SW 1271 (cell line): ENCODE data around the gene TRANK1.
"Not testable (repeated sequence)": the region's sequence is repeated elsewhere in the genome, so short reads cannot be mapped to it uniquely, and the experiment has no call there.

Experiments
- DNase-seq, 2 experiments: peaks; one replicate each; lab custom pipeline; 2025; lab: John Stamatoyannopoulos, UW

TRANK1 gene

GRCh38 chr3:36919439-36920160 is 25.3 kb downstream of the TRANK1 start:
- DNase-seq, result no peak

GRCh38 chr3:36918050-36918449 is 26.8 kb downstream of the TRANK1 start:
- no peak for DNase-seq

GRCh38 chr3:36911990-36912804 is 32.7 kb downstream of the TRANK1 start:
- DNase-seq, result peak in 1 of 2 experiments; percentile 21

GRCh38 chr3:36909666-36910065 is 35.2 kb downstream of the TRANK1 start:
- no peak for DNase-seq

DNA sequence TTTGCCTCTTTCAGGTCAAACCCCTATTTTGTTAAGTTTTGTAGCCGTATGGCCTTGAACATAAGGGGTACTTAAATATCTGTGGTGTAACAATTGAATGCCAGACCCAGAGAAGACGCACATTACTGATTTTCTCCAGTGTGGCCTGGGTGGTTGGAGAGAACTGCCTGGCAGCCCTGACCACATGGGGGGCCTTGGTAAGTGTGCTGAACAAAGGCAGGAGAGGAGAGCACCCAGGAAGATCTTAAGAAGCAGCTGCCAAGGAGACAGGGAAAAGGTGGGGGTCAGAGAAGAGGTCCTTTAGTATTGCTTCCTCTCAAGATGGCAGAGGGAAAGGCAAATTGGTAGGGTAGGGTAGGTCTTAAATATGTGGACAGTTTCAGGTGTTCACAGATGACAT is 35.7 kb downstream of the TRANK1 start:
- no peak for DNase-seq

DNA sequence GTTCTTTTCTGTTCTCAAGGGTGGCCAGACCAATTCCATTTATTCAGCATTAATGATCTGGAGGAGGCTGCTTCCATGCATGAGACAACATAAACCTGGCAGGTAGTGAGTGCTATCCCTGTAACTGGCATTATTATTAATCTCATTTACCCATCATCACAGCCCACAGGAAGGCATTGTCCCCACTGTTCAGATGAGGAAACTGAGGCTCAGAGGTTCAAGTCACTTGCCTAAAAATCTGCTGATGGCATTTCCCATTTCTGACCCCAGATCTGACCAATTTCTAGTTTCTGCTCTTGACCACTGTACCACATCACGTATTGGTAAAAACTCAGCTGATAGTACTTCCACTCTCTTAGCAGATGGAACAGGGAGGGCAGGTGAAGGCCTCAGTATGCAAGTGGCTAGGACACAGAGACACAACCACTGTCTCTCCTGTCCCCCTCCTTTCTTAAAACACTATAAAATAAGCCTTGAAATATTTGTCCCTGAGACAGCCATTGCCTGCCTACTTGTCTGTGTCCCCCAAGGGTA is 36.1 kb downstream of the TRANK1 start:
- no peak for DNase-seq

DNA sequence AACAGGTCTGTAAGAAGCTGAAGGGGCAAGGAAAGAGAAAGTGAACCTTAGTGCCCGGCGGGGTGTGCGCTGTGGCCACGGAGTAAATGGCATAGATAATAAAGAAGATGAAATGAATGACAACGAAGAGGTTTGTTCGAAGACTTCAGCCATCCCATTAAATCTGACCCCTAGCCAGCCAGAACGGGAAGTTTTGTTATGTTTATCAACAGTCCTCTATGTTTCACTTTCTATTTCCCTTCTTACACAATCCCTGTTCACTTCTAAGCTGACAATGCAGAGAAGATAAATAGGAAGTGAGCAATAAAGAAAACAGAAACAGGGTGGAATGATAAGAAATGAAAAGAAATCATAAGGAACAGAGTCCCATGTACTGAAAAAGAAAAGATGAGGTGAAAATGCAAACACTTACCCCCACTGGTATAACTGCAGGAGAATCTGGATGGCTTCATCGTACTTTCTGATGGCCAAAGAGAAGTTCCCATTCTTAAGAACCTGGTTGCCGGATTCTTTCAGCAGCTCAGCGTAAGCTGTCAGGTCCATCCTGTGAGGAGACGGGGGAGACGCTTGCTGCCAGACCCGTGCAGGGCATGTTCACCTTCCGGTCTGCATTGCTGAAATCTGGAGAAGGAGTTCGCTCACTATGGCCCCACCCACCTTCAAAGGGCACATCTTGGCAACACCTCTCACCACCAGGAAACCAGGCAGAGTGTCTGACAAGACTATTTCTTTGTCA is 36.8 kb downstream of the TRANK1 start:
- peak; percentile 78 to 82 for DNase-seq

DNA sequence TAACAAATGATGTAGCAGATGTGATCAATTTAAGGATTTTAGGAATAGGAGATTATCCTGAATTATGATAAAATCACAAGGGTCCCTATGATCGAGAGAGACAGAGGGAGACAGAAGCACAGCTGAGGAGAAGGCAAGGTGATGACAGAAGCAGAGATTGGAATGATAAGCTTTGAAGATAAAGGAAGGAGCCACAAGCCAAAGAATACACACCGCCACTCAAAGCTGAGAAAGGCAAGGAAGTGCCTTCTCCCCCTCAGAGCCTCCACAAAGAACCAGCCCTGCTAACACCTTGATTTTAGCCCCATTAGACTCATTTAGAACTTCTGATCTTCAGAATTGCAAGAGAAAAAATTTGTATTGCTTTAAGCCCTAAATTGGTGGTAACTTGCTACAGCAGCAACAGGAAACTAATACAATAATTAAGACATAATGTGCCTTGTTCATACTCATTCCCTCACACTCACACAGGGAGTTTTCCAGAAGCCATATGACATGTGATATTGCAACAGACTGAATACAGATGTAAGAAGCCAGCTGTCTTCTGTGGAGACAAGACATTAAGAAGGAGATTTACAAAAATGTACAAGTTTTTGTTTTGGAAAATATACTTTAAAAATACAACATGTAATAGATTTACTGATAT is 38.2 kb downstream of the TRANK1 start:
- no peak for DNase-seq

DNA sequence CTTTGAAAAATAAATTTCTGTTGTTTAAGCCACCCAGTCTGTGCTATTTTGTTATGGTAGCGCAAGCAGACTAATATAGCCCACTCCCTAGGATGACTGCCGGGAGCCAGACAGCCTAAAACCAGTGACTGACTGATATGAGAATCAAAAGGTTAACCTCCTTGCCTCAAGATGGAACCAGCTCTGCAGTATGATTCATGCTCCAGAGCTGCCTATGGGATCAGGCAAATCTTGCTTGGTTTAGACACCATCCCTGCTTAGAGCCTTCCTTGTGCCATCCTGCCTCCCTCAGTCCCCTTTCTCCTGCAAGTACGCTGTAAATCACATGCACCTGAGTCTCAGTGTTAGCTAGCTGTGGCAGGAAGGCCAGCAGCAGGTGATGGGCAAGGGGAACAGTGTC is 39.3 kb downstream of the TRANK1 start:
- DNase-seq, result no peak

DNA sequence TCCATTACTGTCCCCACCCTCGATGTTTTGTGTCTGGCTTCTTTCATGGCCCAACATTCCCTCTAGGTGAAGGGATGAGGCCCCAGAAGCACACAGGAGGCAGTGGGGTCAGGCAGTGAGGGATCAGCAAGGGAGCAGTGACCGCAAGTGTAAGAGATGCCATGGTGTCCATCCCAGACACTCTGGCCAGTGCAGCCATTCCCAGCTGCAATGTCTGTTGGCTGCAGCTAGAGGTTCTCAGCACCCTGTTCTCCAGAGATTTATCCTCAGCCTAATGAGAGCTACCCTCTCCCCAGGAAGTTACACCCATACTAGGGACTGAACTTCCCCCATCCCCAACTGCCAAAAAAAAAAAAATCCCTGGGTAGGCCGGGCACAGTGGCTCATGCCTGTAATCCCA is 40.2 kb downstream of the TRANK1 start:
- DNase-seq, result peak in 1 of 2 experiments; percentile 14

DNA sequence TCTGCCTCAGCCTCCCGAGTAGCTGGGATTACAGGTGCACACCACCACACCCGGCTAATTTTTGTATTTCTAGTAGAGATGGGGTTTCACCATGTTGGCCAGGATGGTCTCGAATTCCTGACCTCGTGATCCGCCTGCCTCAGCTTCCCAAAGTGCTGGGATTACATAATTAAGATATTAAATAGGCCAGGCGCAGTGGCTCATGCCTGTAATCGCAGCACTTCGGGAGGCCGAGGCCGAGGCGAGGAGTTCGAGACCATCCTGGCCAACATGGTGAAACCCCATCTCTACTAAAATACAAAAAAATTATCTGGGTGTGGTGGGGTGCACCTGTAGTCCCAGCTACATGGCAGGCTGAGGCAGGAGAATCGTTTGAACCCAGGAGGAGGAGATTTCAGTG is 40.8 kb downstream of the TRANK1 start:
- not testable (repeated sequence) for DNase-seq

- no peak for DNase-seq
Observed at GRCh38 chr3:36903119-36903882, 41.6 kb downstream of the TRANK1 start.

DNA sequence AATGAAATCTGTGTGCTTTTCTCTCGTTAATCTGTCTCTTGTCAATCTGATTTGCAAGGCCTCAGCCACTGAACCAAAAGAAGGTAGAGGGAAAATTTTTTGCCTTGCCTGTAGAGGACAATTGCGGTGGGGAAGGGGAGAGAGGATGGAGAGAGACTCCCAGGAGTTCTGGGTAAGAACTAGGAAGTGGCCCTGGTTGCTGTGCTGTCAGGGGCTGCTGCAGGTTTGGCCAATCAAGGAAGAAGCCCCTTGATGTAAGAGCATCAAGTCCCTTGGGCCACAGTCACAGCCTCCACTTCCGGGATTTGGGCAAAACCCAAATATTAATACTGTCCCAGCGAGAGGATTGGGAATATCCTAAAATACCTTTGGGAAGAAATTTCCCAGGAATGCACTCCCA is 43.3 kb downstream of the TRANK1 start:
- no peak for DNase-seq

GRCh38 chr3:36900474-36901443 is 44.1 kb downstream of the TRANK1 start:
- no peak for DNase-seq

DNA sequence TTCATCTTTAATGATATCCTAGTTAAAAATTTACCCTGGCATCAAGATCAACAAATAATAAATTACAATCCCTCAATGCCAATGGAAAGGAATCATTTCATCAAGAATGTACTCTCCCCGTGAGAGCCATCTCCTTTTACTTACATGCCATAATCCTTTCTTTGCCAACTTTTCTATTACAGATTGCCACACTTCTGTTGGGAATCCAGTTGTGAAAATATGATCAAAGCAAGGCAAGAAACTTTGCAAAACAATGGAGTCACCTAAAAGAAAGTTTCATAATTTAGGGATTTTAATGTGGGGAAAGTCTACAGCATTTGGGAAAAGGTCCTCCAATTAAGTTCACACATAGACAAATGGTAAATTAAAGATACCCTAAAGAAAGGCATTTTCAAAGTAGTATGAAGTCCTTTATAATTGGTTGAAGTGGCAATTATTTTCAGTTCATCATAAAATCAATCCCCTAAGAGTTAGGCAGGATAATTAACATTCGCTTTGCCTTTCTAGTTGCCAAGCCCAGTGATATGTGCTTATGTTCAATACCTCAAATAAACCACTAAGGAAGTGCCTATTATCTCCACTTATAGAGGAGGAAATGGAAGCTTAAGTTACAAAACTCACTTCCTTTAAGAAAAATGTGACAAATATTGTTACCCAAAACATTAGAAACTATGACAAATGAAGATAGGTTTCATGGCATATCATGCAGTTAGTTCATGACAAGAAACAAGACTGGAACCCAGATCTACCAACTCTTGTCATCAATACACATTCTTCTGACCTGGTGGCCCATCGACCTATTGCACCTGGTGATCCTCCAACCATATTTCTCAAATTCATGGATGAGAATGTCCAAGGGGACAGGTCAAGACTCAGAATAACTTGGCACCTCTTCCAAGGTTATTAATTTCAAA is 49.1 kb downstream of the TRANK1 start:
- DNase-seq, result no peak

GRCh38 chr3:36894914-36895313 is 49.9 kb downstream of the TRANK1 start:
- no peak for DNase-seq

DNA sequence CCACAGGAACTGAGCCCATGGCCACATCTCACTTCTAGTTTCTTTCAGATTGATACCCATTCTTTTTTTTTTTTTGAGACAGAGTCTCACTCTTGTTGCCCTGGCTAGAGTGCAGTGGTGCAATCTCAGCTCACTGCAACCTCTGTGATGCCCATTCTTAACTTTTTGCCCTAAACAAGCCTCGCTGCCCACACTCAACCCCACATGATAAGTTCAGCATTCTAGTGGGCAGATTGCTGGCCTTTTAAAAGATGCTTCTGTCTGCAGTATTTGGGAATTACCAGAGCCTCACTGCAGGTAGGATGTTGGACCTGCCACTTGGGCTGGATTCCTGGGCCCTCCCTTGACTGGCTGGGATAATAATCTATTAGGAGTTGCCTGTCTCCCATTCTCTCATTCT is 51.0 kb downstream of the TRANK1 start:
- no peak for DNase-seq

- DNase-seq, result peak in 1 of 2 experiments; percentile 50
Observed at GRCh38 chr3:36893137-36893557, 51.7 kb downstream of the TRANK1 start.
